ENCODE results near the gene NOS1AP. TPM values are rescaled to one million over a fixed set of nuclear protein-coding genes. Genes with fewer than 3 reads are reported as not detected.
A peak's percentile ranks its signal among the peaks of the same experiment; 100 is the strongest.
"Not testable (repeated sequence)": the region's sequence is repeated elsewhere in the genome, so short reads cannot be mapped to it uniquely, and the experiment has no call there.

NOS1AP gene
- total RNA-seq, 1 donor from 2014 or later: 0.34 TPM

DNA sequence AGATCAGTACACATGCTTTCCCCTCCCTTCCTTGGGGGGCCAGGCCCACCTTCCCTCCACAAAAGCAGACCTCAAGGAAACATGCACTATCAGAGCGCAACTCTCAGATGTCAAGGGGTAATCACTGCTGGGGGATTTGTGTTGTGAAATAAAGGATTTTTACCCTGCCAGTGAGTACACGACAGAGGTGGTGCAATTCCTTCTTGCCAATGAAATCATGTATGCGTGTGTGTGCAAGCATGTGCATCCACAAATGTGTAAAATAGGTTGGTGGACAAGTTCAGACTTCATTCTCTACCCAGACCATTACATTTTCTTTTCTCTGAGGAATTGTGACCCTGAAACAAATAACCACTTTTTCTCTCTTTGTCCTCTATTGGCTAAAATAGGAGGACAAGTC lies 9.8 kb upstream of the NOS1AP start:
- no peak for DNase-seq

- DNase-seq: no peak
Observed at GRCh38 chr1:162060314-162060713, 9.2 kb upstream of the NOS1AP start.

DNA sequence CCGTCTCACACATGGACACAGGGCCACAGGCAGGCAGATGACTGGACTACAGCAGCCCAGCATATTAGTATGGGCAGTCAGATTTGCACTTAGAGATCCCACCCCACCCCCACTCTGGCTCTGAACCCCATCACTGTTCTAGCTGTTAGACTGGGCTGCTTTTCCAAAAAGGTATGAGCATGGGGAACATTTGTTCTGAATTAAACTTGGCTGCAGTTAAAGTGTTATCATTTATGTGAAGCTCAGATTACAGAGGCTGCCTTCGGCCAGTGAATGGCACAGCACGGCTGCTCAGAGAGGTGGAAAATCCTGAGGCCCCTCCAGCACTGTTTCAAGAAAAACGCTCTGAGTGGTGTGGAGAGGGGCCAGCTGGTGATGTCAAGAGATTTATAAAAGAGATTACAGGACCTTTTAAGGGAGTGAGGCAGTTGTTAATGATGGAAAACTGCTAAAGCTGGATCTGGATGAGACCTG lies 6.9 kb upstream of the NOS1AP start:
- DNase-seq: no peak

GRCh38 chr1:162065016-162065415 lies 4.5 kb upstream of the NOS1AP start:
- DNase-seq: no peak

- DNase-seq: not testable (repeated sequence)
Observed at GRCh38 chr1:162066836-162067235, 2.7 kb upstream of the NOS1AP start.

DNA sequence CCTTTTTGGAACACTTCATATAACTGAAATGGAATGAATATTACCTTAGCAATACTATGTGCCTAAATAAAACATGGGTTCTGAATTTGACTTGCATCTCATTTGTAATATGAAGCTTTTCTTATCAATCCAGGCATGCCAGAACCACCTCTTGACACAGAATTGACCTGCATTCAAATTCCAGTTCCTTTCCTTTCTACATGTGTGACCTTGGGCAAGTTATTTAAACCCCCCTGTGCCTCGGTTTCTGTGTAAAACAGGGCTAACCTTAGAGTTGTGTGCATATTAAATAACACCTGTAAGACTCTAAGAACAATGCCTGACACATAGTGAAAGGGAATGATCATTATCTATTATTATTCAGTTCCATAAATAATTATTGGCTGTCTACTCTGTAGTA lies 2.0 kb upstream of the NOS1AP start:
- DNase-seq: no peak

DNA sequence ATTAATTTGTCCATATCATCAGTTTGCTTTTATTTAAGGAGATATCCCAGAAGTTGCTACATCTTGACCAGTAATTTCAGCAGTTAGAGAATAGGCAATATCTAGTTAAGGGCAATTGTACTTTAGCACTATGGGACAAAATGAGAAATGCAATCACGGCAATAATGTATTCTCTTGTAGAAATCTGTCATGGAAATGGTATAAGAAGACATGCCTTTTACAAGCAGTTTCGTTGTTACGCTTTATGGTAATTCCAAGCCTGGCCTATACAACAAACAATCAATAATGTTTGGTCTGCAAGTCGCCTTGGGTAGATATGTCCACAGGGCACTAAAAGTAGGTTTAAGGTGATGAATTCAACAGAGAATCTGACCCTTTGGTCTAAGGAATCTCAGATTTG lies 1.2 kb upstream of the NOS1AP start:
- no peak for DNase-seq

DNA sequence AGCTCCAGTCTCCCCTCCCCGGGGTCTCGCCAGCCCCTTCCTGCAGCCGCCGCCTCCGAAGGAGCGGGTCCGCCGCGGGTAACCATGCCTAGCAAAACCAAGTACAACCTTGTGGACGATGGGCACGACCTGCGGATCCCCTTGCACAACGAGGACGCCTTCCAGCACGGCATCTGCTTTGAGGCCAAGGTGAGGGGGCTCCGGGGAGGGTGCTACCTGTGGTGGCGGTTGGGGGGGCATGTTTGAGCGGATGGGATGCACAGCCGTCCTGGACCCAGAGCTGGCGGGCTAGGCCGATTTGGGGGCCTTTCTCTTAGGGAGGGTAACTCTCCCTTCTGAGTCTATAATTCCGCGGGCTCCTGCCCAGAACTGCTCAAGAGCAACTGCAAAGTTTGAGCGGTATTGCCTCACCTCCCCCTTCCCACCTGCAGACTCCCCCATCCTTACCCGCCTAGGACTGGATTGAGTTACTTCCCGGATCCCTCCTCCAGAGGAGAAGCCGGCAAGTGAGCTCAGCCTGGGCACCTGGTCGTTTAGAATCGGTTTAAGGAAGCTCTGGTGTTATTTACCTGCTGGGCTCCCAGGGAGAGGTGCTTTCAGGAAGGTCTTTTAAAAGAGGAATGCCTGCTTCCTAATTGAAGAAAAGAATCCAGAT lies 730 bp downstream of the NOS1AP start:
- peak; percentile 13 for DNase-seq

DNA sequence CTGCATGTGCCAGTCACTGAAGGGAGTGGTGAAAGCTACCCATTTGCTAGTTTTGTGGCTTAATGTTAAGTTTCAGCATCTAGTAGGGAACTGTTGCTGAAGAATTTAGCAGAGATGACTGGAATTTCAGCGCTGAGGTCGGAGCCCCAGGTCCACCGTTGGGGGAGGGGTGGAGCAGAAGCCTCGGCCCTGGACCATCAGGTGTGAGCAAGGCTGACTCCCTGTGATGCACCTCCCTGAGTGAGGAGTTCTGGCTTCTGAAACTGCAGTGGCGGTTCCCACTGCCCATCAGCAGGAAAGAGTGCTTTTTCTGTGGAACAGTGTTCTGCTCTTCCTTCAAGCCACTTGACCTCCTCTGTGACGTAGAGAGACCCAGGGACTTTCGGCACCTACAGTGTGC lies 1.3 kb downstream of the NOS1AP start:
- DNase-seq: no peak

DNA sequence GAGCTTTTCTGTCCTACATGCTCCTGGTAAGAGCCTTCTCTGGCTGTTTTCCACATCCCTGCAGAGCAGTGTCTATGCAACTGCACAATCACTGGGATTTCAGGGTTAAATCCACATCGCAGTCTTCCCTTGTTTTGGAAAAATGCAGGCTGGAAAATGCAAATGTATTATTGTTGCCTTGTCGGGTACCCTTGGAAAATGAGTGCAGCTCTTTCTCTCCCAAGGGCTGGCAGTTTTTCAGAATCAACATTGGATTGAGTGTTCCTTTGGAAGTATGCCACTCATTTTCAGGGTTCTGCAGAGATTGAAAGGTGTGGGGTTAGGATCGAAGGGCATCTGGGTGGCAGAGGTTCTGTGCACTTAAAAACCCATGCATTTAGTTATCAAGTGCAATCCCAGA lies 3.2 kb downstream of the NOS1AP start:
- no peak for DNase-seq

- DNase-seq: peak; percentile 21
Observed at GRCh38 chr1:162074276-162075005, 5.0 kb downstream of the NOS1AP start.

GRCh38 chr1:162075862-162076261 lies 6.4 kb downstream of the NOS1AP start:
- no peak for DNase-seq

GRCh38 chr1:162077648-162078299 lies 8.3 kb downstream of the NOS1AP start:
- DNase-seq: no peak

DNA sequence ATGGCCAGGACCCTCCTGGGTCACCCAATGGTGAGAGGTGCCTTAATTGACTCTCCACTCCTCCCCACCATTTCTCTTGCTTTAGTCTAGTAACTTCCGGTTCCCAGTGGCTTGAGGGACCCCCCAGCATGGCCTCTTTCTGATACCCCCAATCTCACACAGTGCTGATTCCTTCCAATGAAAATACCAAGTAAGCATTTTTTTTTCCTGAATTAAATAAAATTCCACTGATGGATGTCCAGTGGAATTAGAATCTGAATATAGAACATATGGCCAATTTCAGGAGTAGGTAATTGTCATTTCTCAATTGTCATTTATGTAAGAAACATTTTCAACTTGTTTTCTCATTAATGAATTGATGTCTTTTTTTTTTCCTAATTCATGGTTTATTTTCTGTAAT lies 9.5 kb downstream of the NOS1AP start:
- DNase-seq: no peak

DNA sequence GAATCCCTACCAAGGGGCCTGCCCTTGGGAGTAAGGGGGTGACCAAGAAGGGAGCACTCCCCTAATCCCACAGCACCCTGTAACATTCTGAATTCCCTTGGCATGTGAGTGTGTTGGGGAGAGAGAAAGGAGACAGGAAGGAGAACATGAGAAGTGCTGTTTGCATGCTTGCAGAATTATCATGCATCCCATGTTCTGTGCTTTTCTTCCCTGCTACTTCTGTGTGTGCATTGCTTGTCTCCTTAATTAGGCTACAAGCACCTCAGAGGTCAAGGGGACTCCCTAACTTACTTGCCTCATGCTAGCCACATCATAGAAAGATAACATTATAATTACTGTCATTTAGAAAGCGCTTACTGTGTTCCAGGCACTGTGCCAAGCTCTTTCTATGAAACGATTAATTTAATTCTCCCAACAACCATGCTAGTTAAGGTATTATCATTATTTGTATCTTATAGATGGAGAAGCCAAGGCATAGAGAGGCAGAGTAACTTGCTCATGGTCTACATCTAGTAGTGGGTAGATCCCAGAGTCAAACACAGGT lies 11.1 kb downstream of the NOS1AP start:
- no peak for DNase-seq

GRCh38 chr1:162081316-162081715 lies 11.8 kb downstream of the NOS1AP start:
- DNase-seq: peak; percentile 48

DNA sequence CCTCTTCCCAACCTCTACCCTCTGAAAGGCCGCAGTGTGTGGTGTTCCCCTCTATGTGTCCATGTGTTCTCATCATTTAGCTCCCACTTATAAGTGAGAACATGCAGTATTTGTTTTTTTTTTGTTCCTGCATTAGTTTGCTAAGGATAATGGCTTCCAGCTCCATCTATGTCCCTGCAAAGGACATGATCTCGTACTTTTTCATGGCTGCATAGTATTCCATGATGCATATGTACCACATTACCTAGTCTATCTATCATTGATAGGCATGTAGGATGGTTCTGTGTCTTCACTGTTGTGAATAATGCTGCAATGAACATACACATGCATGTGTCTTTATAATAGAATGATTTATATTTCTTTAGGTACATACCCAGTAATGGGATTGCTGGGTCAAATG lies 12.6 kb downstream of the NOS1AP start:
- not testable (repeated sequence) for DNase-seq

DNA sequence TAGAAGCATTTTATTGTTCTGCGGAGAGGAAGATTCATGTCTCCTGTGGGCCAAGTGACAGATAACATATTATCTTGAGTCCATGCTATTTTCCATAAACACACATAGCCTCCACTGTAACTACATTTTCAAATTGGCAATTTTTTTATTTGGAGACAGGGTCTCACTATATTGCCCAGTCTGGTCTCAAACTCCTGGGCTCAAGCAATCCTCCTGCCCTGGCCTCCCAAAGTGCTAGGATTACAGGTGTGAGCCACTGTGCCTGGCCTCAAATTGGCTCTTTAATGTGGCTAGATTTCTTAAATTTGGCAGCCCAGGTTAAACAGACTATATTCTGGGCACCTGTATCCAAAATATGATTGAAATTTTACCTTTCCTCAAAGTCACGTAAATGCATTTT lies 13.8 kb downstream of the NOS1AP start:
- no peak for DNase-seq

DNA sequence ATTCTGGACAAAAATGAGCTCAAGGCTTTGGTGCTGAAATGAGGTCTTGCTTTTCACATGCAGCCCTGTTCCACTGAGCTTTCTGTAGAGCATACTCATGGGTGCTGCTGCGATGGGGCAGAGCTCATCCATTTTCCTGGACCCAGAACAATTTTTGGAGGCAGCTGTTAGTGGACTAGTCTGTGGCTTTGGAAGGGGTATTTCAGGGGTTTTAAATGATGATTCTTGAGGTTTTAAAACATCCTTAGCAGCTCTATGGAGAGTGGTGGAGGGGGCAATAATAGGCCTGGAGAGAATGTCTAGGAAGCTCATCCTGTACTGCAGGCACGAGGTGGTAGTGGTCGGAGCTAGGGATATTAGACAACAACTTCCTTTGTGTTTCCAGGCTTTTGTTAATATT lies 16.5 kb downstream of the NOS1AP start:
- DNase-seq: no peak

GRCh38 chr1:162087111-162087510 lies 17.6 kb downstream of the NOS1AP start:
- DNase-seq: peak; percentile 21

- DNase-seq: no peak
Observed at GRCh38 chr1:162087574-162087973, 18.1 kb downstream of the NOS1AP start.

DNA sequence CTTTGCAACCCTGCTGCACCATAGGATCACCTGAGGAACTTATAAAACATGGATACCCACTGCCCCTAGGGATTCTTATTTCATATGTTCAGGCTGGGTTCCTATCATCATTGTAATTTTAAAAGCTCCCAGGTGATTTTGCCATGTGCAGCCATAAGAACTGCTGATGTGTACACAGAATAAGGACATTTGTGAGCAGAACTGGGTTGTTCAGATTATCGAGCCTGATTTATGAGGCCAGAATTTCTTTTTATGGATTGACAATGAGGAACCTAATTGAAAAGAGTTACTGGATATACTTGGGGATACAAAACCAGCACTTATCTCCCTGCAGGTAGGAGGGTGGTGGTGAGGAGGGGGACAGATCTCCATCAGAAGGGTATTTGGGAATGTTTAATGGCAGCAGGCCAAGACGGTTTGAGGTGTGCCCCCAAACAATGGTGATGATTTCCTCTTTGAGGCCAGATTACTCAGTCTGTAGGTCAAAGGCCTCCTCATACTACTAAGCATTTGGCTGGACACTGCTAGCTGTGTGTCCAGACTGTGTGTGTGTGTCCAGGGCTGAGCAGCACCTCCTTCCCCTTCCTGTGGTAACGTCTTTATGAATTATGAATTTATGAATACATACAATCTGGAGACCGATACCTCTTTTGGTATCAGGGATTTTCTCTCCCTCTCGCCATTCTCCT lies 18.9 kb downstream of the NOS1AP start:
- peak; percentile 75 for DNase-seq

DNA sequence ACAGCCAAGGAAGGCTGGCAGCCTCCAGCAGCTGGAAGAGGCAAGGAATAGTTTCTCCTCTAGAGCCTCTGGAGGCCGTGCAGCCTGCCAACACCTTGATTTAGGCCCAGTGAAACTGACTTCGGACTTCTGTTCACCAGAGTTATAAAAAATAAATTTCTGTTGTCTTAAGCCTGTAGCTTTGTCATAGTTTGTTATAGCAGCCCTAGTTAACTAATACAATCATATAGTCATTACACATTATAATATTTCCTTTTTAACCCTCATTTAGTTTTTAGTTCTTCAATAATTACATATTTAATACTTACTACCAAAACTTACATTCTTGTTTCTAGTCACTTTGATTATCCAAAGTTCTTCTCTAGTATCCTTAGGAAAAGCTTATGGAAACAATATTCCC lies 20.3 kb downstream of the NOS1AP start:
- no peak for DNase-seq
